Measurements from ENCODE around the gene CFAP65. TPM values are rescaled to one million over a fixed set of nuclear protein-coding genes. Genes with fewer than 3 reads are reported as not detected.

The CFAP65 gene
- total RNA-seq, 1 experiment from 2014 or later = 0.44 TPM

- TF ChIP-seq, protein P1, sequence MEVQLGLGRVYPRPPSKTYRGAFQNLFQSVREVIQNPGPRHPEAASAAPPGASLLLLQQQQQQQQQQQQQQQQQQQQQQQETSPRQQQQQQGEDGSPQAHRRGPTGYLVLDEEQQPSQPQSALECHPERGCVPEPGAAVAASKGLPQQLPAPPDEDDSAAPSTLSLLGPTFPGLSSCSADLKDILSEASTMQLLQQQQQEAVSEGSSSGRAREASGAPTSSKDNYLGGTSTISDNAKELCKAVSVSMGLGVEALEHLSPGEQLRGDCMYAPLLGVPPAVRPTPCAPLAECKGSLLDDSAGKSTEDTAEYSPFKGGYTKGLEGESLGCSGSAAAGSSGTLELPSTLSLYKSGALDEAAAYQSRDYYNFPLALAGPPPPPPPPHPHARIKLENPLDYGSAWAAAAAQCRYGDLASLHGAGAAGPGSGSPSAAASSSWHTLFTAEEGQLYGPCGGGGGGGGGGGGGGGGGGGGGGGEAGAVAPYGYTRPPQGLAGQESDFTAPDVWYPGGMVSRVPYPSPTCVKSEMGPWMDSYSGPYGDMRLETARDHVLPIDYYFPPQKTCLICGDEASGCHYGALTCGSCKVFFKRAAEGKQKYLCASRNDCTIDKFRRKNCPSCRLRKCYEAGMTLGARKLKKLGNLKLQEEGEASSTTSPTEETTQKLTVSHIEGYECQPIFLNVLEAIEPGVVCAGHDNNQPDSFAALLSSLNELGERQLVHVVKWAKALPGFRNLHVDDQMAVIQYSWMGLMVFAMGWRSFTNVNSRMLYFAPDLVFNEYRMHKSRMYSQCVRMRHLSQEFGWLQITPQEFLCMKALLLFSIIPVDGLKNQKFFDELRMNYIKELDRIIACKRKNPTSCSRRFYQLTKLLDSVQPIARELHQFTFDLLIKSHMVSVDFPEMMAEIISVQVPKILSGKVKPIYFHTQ (CRISPR knock-in tag; IDR thresholded peaks at IDR 0.05) = no peak
- TF ChIP-seq ZNF263 (CRISPR knock-in tag; IDR thresholded peaks at IDR 0.05; ENCODE audit: low read depth) (no peak), ZNF219 (CRISPR knock-in tag; IDR thresholded peaks at IDR 0.05; ENCODE audit: borderline replicate concordance) (no peak), ZNF121 (CRISPR knock-in tag; IDR thresholded peaks at IDR 0.05) (no peak), E2F1 (CRISPR knock-in tag; IDR thresholded peaks at IDR 0.05) (no peak), FOXP1 (CRISPR knock-in tag; IDR thresholded peaks at IDR 0.05; ENCODE audit: borderline replicate concordance) (no peak), ZNF396 (CRISPR knock-in tag; IDR thresholded peaks at IDR 0.05; ENCODE audit: borderline replicate concordance) (no peak), ESRRA (CRISPR knock-in tag; IDR thresholded peaks at IDR 0.05; ENCODE audit: borderline replicate concordance) (no peak)
These were observed 79.4 kb downstream of the CFAP65 start (continued) for GRCh38 chr2:218961651-218962570.

DNA sequence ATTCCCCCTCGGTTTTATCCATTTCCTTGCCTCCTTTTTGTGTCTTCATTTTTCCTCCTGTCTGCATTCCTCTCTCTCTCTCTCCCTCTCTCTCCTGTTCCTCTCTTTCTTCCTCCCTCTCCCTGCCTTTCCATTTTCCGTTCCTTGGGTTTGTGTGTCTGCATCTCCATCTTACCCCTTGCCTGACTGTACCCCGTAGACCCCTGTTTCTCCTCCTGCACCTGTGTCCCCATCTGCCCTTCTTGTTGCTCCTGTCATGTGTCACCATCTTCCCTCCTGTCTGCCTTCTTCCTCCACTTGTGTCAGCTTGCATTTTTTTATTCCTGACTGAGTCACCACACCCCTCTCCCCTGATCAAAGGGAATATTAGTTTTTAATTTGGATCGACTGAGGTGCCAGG, 80.1 kb downstream of the CFAP65 start:
- peaks cover 31% of the 10 kb centered on the region for H3K4me1 Mint-ChIP-seq
- ChIA-PET POLR2A (interaction anchor here (1.0 kb wide), 1 partner anchor 69 kb away, joined by 3 read pairs; no protein-coding TSS in a partner anchor), CTCF (interaction anchor here (0.7 to 8.8 kb wide), 5 partner anchors 8 to 85 kb away, joined by 3 to 116 read pairs (median 6); no protein-coding TSS in a partner anchor)
- ATAC-seq (no peak), DNase-seq (ENCODE audit: low spot score) (no peak)
- no peaks in the 10 kb centered on the region for H3K9me3 Mint-ChIP-seq
- TF ChIP-seq ZNF425 (CRISPR knock-in tag; conservative IDR thresholded peaks at IDR 0.05) = no peak
- no peak for TF ChIP-seq OVOL2 (CRISPR knock-in tag; IDR thresholded peaks at IDR 0.05; ENCODE audit: borderline replicate concordance)
- TF ChIP-seq, protein P2, sequence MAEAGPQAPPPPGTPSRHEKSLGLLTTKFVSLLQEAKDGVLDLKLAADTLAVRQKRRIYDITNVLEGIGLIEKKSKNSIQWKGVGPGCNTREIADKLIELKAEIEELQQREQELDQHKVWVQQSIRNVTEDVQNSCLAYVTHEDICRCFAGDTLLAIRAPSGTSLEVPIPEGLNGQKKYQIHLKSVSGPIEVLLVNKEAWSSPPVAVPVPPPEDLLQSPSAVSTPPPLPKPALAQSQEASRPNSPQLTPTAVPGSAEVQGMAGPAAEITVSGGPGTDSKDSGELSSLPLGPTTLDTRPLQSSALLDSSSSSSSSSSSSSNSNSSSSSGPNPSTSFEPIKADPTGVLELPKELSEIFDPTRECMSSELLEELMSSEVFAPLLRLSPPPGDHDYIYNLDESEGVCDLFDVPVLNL (CRISPR knock-in tag; IDR thresholded peaks at IDR 0.05; ENCODE audit: borderline replicate concordance, low read depth) = no peak
- no peak for TF ChIP-seq ZNF138 (CRISPR knock-in tag; conservative IDR thresholded peaks at IDR 0.05)
- no peak for TF ChIP-seq TP53 (CRISPR knock-in tag; IDR thresholded peaks at IDR 0.05)
- no peak for TF ChIP-seq RELA (CRISPR knock-in tag; IDR thresholded peaks at IDR 0.05; ENCODE audit: borderline replicate concordance)
- TF ChIP-seq GABPB1 (CRISPR knock-in tag; IDR thresholded peaks at IDR 0.05) = no peak
- TF ChIP-seq ARID4B (CRISPR knock-in tag; IDR thresholded peaks at IDR 0.05; ENCODE audit: borderline replicate concordance) = no peak
- TF ChIP-seq USF1 (CRISPR knock-in tag; IDR thresholded peaks at IDR 0.05) = no peak
- TF ChIP-seq ZNF423 (CRISPR knock-in tag; IDR thresholded peaks at IDR 0.05) = no peak
- TF ChIP-seq JUN (CRISPR knock-in tag; IDR thresholded peaks at IDR 0.05) = no peak
- H3K4me3 Mint-ChIP-seq = peak overlapping the region; percentile 50
- no peaks in the 10 kb centered on the region for H3K36me3 Mint-ChIP-seq
- no peak overlapping the region for H3K27ac Mint-ChIP-seq
- peaks cover 87% of the 10 kb centered on the region for H3K27me3 Mint-ChIP-seq (ENCODE audit: low read depth)
